Liver (tissue), 3 donors: Measurements from ENCODE around the gene UNC5CL.

Source experiments
- EGR1 ChIP-seq, 2 donors: IDR thresholded peaks; 2 replicates each; pipeline ENCODE4 v1.6.1; 2016 to 2018; ENCODE audit warnings: antibody characterized with exemption in 2 of 2, low read depth in 2 of 2
- GABPA ChIP-seq, 2 donors: IDR thresholded peaks in 1 of 2; conservative IDR thresholded peaks in 1 of 2; 2 replicates each; pipeline ENCODE4 v1.6.1; 2016; ENCODE audit warnings: antibody characterized with exemption in 2 of 2, mild to moderate bottlenecking in 1 of 2, moderate library complexity in 1 of 2
- JUND ChIP-seq, 2 donors: IDR thresholded peaks; 2 replicates each; pipeline ENCODE4 v1.6.1; 2016; ENCODE audit warnings: antibody characterized with exemption in 2 of 2
- RAD21 ChIP-seq, 2 donors: IDR thresholded peaks; 2 replicates each; pipeline ENCODE4 v1.6.1; 2016; ENCODE audit warnings: antibody characterized with exemption in 2 of 2, mild to moderate bottlenecking in 2 of 2
- RXRA ChIP-seq, 2 donors: IDR thresholded peaks; 2 replicates each; pipeline ENCODE4 v1.6.1; 2017 to 2018; ENCODE audit warnings: antibody characterized with exemption in 2 of 2, mild to moderate bottlenecking in 1 of 2
- SP1 ChIP-seq: IDR thresholded peaks from 2 replicates; pipeline ENCODE4 v1.6.1; 2018; ENCODE audit warnings: antibody characterized with exemption, mild to moderate bottlenecking
- YY1 ChIP-seq: IDR thresholded peaks from 2 replicates; pipeline ENCODE4 v1.6.1; 2016; ENCODE audit warnings: antibody characterized with exemption, mild to moderate bottlenecking
- TF ChIP-seq, protein P1 (sequence below): fragments of 150-350 bp; IDR thresholded peaks from 2 replicates; pipeline ENCODE4 v1.5.1; 2017; ENCODE audit warnings: improper control_type of control experiment, low read depth, low read length; ENCODE audit not compliant: missing input control
- TF ChIP-seq, protein P2 (sequence below): IDR thresholded peaks from 2 replicates; pipeline ENCODE4 v1.6.1; 2016; ENCODE audit warnings: antibody characterized with exemption, mild to moderate bottlenecking
- donor health status: healthy.
- donor health status: healthy.

DNA sequence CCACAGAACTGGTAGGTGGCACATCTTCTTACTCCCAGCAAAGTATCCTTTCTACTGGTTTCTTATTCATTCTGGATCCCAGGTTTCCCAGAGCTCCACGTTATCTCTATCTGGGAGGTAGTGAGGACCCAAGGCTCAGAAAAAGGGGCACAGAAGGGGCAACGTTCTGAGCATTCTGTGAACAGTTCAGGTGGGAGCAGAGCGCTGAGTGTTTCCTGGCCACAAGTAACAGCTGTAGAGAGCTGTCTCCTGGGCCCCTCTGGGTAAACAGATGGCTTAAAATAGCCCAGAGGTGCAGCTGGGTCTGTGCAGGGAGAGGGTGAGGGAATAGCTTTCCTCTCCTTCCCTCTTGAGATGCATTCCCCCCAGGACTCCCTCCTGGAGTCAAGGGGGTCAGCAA lies 16.1 kb upstream of the UNC5CL start:
- TF ChIP-seq YY1 = no peak
- TF ChIP-seq, protein P1, sequence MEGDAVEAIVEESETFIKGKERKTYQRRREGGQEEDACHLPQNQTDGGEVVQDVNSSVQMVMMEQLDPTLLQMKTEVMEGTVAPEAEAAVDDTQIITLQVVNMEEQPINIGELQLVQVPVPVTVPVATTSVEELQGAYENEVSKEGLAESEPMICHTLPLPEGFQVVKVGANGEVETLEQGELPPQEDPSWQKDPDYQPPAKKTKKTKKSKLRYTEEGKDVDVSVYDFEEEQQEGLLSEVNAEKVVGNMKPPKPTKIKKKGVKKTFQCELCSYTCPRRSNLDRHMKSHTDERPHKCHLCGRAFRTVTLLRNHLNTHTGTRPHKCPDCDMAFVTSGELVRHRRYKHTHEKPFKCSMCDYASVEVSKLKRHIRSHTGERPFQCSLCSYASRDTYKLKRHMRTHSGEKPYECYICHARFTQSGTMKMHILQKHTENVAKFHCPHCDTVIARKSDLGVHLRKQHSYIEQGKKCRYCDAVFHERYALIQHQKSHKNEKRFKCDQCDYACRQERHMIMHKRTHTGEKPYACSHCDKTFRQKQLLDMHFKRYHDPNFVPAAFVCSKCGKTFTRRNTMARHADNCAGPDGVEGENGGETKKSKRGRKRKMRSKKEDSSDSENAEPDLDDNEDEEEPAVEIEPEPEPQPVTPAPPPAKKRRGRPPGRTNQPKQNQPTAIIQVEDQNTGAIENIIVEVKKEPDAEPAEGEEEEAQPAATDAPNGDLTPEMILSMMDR = no peak
- no peak for TF ChIP-seq RAD21 (IDR thresholded peaks at IDR 0.05)
- no peak for TF ChIP-seq SP1
- no peak for TF ChIP-seq RXRA (IDR thresholded peaks at IDR 0.05)
- no peak for TF ChIP-seq GABPA (IDR thresholded peaks at IDR 0.05 in 1 of 2, conservative IDR thresholded peaks at IDR 0.05 in 1 of 2)
- TF ChIP-seq, protein P2, sequence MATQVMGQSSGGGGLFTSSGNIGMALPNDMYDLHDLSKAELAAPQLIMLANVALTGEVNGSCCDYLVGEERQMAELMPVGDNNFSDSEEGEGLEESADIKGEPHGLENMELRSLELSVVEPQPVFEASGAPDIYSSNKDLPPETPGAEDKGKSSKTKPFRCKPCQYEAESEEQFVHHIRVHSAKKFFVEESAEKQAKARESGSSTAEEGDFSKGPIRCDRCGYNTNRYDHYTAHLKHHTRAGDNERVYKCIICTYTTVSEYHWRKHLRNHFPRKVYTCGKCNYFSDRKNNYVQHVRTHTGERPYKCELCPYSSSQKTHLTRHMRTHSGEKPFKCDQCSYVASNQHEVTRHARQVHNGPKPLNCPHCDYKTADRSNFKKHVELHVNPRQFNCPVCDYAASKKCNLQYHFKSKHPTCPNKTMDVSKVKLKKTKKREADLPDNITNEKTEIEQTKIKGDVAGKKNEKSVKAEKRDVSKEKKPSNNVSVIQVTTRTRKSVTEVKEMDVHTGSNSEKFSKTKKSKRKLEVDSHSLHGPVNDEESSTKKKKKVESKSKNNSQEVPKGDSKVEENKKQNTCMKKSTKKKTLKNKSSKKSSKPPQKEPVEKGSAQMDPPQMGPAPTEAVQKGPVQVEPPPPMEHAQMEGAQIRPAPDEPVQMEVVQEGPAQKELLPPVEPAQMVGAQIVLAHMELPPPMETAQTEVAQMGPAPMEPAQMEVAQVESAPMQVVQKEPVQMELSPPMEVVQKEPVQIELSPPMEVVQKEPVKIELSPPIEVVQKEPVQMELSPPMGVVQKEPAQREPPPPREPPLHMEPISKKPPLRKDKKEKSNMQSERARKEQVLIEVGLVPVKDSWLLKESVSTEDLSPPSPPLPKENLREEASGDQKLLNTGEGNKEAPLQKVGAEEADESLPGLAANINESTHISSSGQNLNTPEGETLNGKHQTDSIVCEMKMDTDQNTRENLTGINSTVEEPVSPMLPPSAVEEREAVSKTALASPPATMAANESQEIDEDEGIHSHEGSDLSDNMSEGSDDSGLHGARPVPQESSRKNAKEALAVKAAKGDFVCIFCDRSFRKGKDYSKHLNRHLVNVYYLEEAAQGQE = no peak
- no peak for TF ChIP-seq JUND (IDR thresholded peaks at IDR 0.05)
- TF ChIP-seq EGR1 (IDR thresholded peaks at IDR 0.05; ENCODE audit: low read depth in 2 of 2) = no peak
